ENCODE results near the gene ZNF280D. TPM values are rescaled to one million over a fixed set of nuclear protein-coding genes. Genes with fewer than 3 reads are reported as not detected.

ZNF280D gene
- total RNA-seq, 1 donor from 2014 or later = 8.7 TPM

DNA sequence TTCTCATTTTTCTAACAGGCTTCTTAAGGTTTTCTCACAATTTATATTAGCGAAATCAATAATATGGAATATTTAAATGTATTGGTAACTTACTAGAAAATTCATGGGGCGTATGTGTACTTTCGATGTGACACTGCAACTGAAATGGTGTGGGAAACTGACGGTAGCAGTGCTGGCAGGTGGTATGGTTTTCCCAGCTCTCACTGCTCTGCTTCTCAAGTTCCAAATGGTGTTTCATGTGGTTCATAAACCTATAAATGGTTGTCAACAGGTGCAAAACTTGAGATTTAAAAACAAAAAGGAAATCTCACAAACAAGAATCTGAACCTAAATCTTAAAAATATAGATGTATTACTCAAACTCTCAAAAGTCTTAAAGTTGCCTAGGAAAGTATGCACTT lies 54.7 kb downstream of the ZNF280D start:
- DNase-seq (ENCODE audit: low read depth) (no peak), FAIRE-seq (no peak)
- H3K27me3 ChIP-seq (ENCODE audit: control insufficient read depth, insufficient read depth, low read length) = no peaks in the 10 kb centered on the region

GRCh38 chr15:56677271-56677670 lies 56.0 kb downstream of the ZNF280D start:
- no peaks in the 10 kb centered on the region for H3K36me3 ChIP-seq (ENCODE audit: control insufficient read depth, insufficient read depth, low read length)
- FAIRE-seq (no peak), DNase-seq (ENCODE audit: low read depth) (no peak)
- no peak for TF ChIP-seq CTCF (IDR thresholded peaks at IDR 0.05; ENCODE audit: insufficient read depth, low read length, severe bottlenecking)
- no peaks in the 10 kb centered on the region for H3K27me3 ChIP-seq (ENCODE audit: control insufficient read depth, insufficient read depth, low read length)
- no peak overlapping the region for H3K4me3 ChIP-seq (ENCODE audit: low read depth, low read length)

More for the DNA sequence above, 54.7 kb downstream of the ZNF280D start:
- no peak for TF ChIP-seq CTCF (IDR thresholded peaks at IDR 0.05; ENCODE audit: insufficient read depth, low read length, severe bottlenecking)
- H3K4me3 ChIP-seq (ENCODE audit: low read depth, low read length) = no peak overlapping the region
- no peaks in the 10 kb centered on the region for H3K36me3 ChIP-seq (ENCODE audit: control insufficient read depth, insufficient read depth, low read length)

GRCh38 chr15:56675930-56676329 lies 57.4 kb downstream of the ZNF280D start:
- Histone ChIP-seq H3K36me3 (ENCODE audit: control insufficient read depth, insufficient read depth, low read length) (no peaks in the 10 kb centered on the region), H3K4me3 (ENCODE audit: low read depth, low read length) (no peak overlapping the region), H3K27me3 (ENCODE audit: control insufficient read depth, insufficient read depth, low read length) (no peaks in the 10 kb centered on the region)
- FAIRE-seq (no peak), DNase-seq (ENCODE audit: low read depth) (no peak)
- no peak for TF ChIP-seq CTCF (IDR thresholded peaks at IDR 0.05; ENCODE audit: insufficient read depth, low read length, severe bottlenecking)

DNA sequence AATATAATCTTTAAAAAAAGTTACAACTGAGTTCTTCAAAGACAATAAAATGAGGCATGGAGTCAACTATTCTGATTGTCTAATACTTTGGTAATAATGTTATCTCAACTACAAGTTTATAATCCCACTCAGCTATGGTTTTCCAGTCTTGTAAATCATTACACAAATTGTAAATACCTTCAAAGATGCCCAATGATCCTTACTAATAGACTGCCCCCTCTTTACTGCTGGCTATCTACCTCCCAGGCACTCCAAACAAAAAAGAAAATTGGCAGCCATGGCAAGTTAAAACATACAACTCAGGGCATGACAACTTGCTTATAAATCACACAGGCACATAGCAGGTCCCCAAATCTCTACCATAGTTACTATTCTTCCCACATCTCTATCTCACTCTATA lies 58.5 kb downstream of the ZNF280D start:
- H3K36me3 ChIP-seq (ENCODE audit: control insufficient read depth, insufficient read depth, low read length) = no peaks in the 10 kb centered on the region
- no peak for TF ChIP-seq CTCF (IDR thresholded peaks at IDR 0.05; ENCODE audit: insufficient read depth, low read length, severe bottlenecking)
- H3K27me3 ChIP-seq (ENCODE audit: control insufficient read depth, insufficient read depth, low read length) = no peaks in the 10 kb centered on the region
- no peak for FAIRE-seq
- no peak overlapping the region for H3K4me3 ChIP-seq (ENCODE audit: low read depth, low read length)
- DNase-seq (ENCODE audit: low read depth) = no peak

DNA sequence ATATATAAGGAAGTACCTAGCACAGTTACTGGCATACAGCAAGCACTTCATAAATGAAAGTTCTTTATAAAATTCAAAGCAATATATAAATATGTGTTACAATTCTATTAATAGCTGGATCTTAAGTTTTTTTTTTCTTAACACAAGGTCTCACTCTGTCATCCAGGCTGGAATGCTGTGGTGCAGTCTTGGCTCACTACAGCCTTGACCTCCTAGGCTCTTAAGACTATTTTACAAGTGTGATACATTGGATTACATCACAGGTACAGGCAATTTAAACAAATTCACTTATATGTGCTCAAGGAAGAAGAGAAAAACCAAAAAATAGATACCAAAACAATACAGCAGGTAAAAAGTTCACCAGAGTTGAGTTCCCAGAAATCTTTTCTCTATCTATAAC lies 60.6 kb downstream of the ZNF280D start:
- no peak for DNase-seq (ENCODE audit: low read depth)
- Histone ChIP-seq H3K27me3 (ENCODE audit: control insufficient read depth, insufficient read depth, low read length) (no peaks in the 10 kb centered on the region), H3K36me3 (ENCODE audit: control insufficient read depth, insufficient read depth, low read length) (no peaks in the 10 kb centered on the region), H3K4me3 (ENCODE audit: low read depth, low read length) (no peak overlapping the region)
- FAIRE-seq = no peak
- TF ChIP-seq CTCF (IDR thresholded peaks at IDR 0.05; ENCODE audit: insufficient read depth, low read length, severe bottlenecking) = no peak

- FAIRE-seq = no peak
- H3K27me3 ChIP-seq (ENCODE audit: control insufficient read depth, insufficient read depth, low read length) = no peaks in the 10 kb centered on the region
- DNase-seq (ENCODE audit: low read depth) = no peak
- H3K36me3 ChIP-seq (ENCODE audit: control insufficient read depth, insufficient read depth, low read length) = peaks cover 3% of the 10 kb centered on the region
- no peak overlapping the region for H3K4me3 ChIP-seq (ENCODE audit: low read depth, low read length)
- no peak for TF ChIP-seq CTCF (IDR thresholded peaks at IDR 0.05; ENCODE audit: insufficient read depth, low read length, severe bottlenecking)
These were observed 65.8 kb downstream of the ZNF280D start for GRCh38 chr15:56667517-56667916.
